HCT116 (cell line): ENCODE data around the gene CEP152. TPM values are rescaled to one million over a fixed set of nuclear protein-coding genes. Genes with fewer than 3 reads are reported as not detected.

Experiments used
- ATAC-seq: fragments of 200-7000 bp; cut with Tn5 transposase; 2 replicates; pipeline ENCODE4 v1.9.1; 2020; ENCODE audit warnings: mild to moderate bottlenecking, moderate library complexity
- BruUV-seq: library from RNA; stranded (reverse); fragments of 400-500 nt; replicated peaks from 2 replicates; lab custom pipeline; 2021; lab: Mats Ljungman, UMichigan
- CTCF ChIA-PET: fragments of 300-600 bp; sonication (Branson Sonifier 250); formaldehyde crosslinking; loops from one replicate; lab custom pipeline; 2021; ENCODE audit warnings: antibody characterized with exemption; lab: Charles Lee
- POLR2A ChIA-PET: fragments of 300-600, 350-600 bp; sonication (Branson Sonifier 250); formaldehyde crosslinking; loops from one replicate; lab custom pipeline; 2021; ENCODE audit warnings: antibody characterized with exemption; lab: Charles Lee
- RAD21 ChIA-PET, 2 experiments: fragments of 300-600 bp; sonication (Branson Sonifier 250); formaldehyde crosslinking; loops; one replicate each; lab custom pipeline; 2023; ENCODE audit warnings: low total read pairs in 2 of 2; ENCODE audit not compliant: uncharacterized antibody in 2 of 2, unreplicated experiment in 2 of 2, low non-redundant PET in 1 of 2; lab: Charles Lee
- DNase-seq: peaks from one replicate; pipeline ENCODE4 v3.0.0-alpha.2; 2010; ENCODE audit warnings: low read depth, low spot score
- H2AFZ ChIP-seq: fragments of 200-600 bp; shearing (Covaris generic), sonication (generic); 2 replicates; pipeline ENCODE4 v1.6.1; 2017; ENCODE audit warnings: low read depth, mixed run types, mixed read lengths, antibody characterized with exemption, low read length; ENCODE audit not compliant: poor library complexity, severe bottlenecking
- H3K27ac ChIP-seq: 2 replicates; pipeline ENCODE4 v1.5.1; 2012; ENCODE audit warnings: low read depth, low read length
- H3K27me3 ChIP-seq: fragments of 200-600 bp; sonication (generic); 2 replicates; pipeline ENCODE4 v1.6.1; 2016; ENCODE audit warnings: mixed run types, low read length, mixed read lengths; ENCODE audit not compliant: insufficient read depth
- H3K36me3 ChIP-seq, 2 experiments: fragments of 200-500 bp in 1 of 2; fragments of 200-600 bp in 1 of 2; sonication (Bioruptor generic) in 1 of 2; sonication (generic) in 1 of 2; 2 replicates each; pipeline versions ENCODE4 v1.5.1 to v1.6.1; 2014 to 2016; ENCODE audit warnings: low read length in 2 of 2, inconsistent platforms in 1 of 2, mixed read lengths in 1 of 2, mixed run types in 1 of 2; ENCODE audit not compliant: insufficient read depth in 2 of 2, control insufficient read depth in 1 of 2
- H3K4me1 ChIP-seq, 2 experiments: fragments of 200-600 bp in 1 of 2; sonication (generic) in 1 of 2; 2 replicates each; pipeline versions ENCODE4 v1.5.1 to v1.6.1; 2012 to 2017; ENCODE audit warnings: low read length in 2 of 2, inconsistent platforms in 1 of 2, mild to moderate bottlenecking in 1 of 2, mixed read lengths in 1 of 2, mixed run types in 1 of 2, moderate library complexity in 1 of 2; ENCODE audit not compliant: insufficient read depth in 2 of 2, control insufficient read depth in 1 of 2
- H3K4me2 ChIP-seq: fragments of 200-600 bp; sonication (generic); 2 replicates; pipeline ENCODE4 v1.6.1; 2017; ENCODE audit warnings: mixed run types, low read length, mixed read lengths
- H3K4me3 ChIP-seq, 2 experiments: fragments of 200-600 bp in 1 of 2; sonication (generic) in 1 of 2; replicated peaks in 1 of 2; 2 replicates each; pipeline ENCODE4 v1.5.1; 2011 to 2016; ENCODE audit warnings: low read length in 2 of 2, control low read depth in 1 of 2, low read depth in 1 of 2, mild to moderate bottlenecking in 1 of 2, mixed read lengths in 1 of 2, mixed run types in 1 of 2
- H3K79me2 ChIP-seq: fragments of 200-600 bp; sonication (generic); 2 replicates; pipeline ENCODE4 v1.6.1; 2017; ENCODE audit warnings: mild to moderate bottlenecking, mixed run types, low read length, moderate library complexity, mixed read lengths; ENCODE audit not compliant: insufficient read depth
- H3K9ac ChIP-seq: fragments of 200-600 bp; sonication (generic); 2 replicates; pipeline ENCODE4 v1.6.1; 2016; ENCODE audit warnings: low read length, mixed read lengths
- H3K9me2 ChIP-seq: fragments of 200-600 bp; sonication (generic), shearing (Covaris generic); 2 replicates; pipeline ENCODE4 v1.6.1; 2017; ENCODE audit warnings: mixed run types, mild to moderate bottlenecking, moderate library complexity; ENCODE audit not compliant: insufficient read depth
- H3K9me3 ChIP-seq, 2 experiments: fragments of 200-500 bp in 1 of 2; fragments of 200-600 bp in 1 of 2; sonication (Bioruptor generic) in 1 of 2; sonication (generic) in 1 of 2; 2 replicates each; pipeline ENCODE4 v1.6.1; 2014 to 2017; ENCODE audit warnings: low read length in 2 of 2, mixed read lengths in 2 of 2, inconsistent platforms in 1 of 2, low read depth in 1 of 2, mild to moderate bottlenecking in 1 of 2, mixed run types in 1 of 2, moderate library complexity in 1 of 2; ENCODE audit not compliant: control insufficient read depth in 1 of 2, insufficient read depth in 1 of 2
- H4K20me1 ChIP-seq: fragments of 200-600 bp; sonication (generic), shearing (Covaris generic); 2 replicates; pipeline ENCODE4 v1.6.1; 2017; ENCODE audit warnings: mixed run types, mild to moderate bottlenecking, moderate library complexity; ENCODE audit not compliant: insufficient read depth
- EZH2 ChIP-seq: fragments of 200-600 bp; sonication (generic); IDR thresholded peaks from 2 replicates; pipeline ENCODE4 v1.6.1; 2017; ENCODE audit warnings: antibody characterized with exemption, mixed run types
- FOSL1 ChIP-seq: IDR thresholded peaks from 2 replicates; pipeline ENCODE4 v1.6.1; 2012; ENCODE audit warnings: low read depth
- JUND ChIP-seq: IDR thresholded peaks from 2 replicates; pipeline ENCODE4 v1.6.1; 2012
- SRF ChIP-seq: IDR thresholded peaks from 2 replicates; pipeline ENCODE4 v1.6.1; 2012; ENCODE audit warnings: low read depth
- TCF7L2 ChIP-seq: IDR thresholded peaks from 2 replicates; pipeline ENCODE4 v1.7.0; 2011; ENCODE audit warnings: borderline replicate concordance, inconsistent platforms; ENCODE audit not compliant: insufficient read depth, insufficient read length; ENCODE audit errors: extremely low read depth
- YY1 ChIP-seq: IDR thresholded peaks from 2 replicates; pipeline ENCODE4 v1.6.1; 2011; ENCODE audit warnings: low read length, low read depth, moderate library complexity, mild to moderate bottlenecking; ENCODE audit not compliant: insufficient replicate concordance; ENCODE audit errors: extremely low read depth
- ZFX ChIP-seq: fragments of 450-650 bp; IDR thresholded peaks from 2 replicates; pipeline ENCODE4 v1.6.1; 2017
- ZNF274 ChIP-seq: fragments of 200-500 bp; sonication (Bioruptor generic); IDR thresholded peaks from 2 replicates; pipeline ENCODE4 v1.6.1; 2014; ENCODE audit warnings: mild to moderate bottlenecking, low read depth, low read length, inconsistent platforms
- intact Hi-C: fragments of 100-400 bp; cut with micrococcal nuclease; formaldehyde crosslinking; loops from 2 replicates; pipeline ENCODE4 v1.10.0; 2022
- total RNA-seq: library from RNA; stranded (reverse); gene quantifications from one replicate; pipeline ENCODE4 v1.2.1, GENCODE V29; 2021; ENCODE audit not compliant: unreplicated experiment
- TF ChIP-seq, protein P1 (sequence below): IDR thresholded peaks from 2 replicates; pipeline ENCODE4 v1.6.1; 2011; ENCODE audit warnings: mild to moderate bottlenecking, low read length, moderate library complexity; ENCODE audit not compliant: insufficient replicate concordance; ENCODE audit errors: extremely low read depth
- TF ChIP-seq, protein P2 (sequence below), 3 experiments: fragments of 200-600 bp in 1 of 3; sonication (generic) in 1 of 3; IDR thresholded peaks in 2 of 3; conservative IDR thresholded peaks in 1 of 3; 2 replicates each; pipeline ENCODE4 v1.5.1; 2012 to 2017; ENCODE audit warnings: low read depth in 2 of 3, low read length in 2 of 3, antibody characterized with exemption in 1 of 3, borderline replicate concordance in 1 of 3, control low read depth in 1 of 3, mild to moderate bottlenecking in 1 of 3, mixed read lengths in 1 of 3, mixed run types in 1 of 3, moderate library complexity in 1 of 3; ENCODE audit not compliant: insufficient read depth in 1 of 3
- TF ChIP-seq, protein P3 (sequence below): IDR thresholded peaks from 2 replicates; pipeline ENCODE4 v1.6.1; 2012; ENCODE audit warnings: low read depth

CEP152 gene
- total RNA-seq, 1 experiment from 2014 or later: 19.7 TPM

DNA sequence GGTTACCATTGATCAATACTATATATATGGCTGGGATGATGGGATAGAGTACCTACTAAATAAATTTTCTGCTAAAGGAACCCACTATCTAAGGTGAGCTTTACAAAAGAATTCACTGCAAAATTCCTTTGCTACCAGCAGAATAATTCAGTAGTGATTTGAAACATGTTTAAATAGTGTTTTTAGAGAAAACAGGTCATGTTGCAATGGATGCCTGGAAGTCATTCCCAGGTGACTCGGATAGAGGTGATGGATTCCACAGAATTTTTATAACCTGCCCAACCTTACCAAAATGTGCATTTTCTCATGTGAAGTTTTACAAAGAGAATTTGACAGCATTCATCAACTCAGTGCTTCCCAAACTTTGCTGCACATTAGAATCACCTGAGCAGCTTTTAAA, 53.2 kb downstream of the CEP152 start:
- no peak overlapping the region for H3K4me2 ChIP-seq

DNA sequence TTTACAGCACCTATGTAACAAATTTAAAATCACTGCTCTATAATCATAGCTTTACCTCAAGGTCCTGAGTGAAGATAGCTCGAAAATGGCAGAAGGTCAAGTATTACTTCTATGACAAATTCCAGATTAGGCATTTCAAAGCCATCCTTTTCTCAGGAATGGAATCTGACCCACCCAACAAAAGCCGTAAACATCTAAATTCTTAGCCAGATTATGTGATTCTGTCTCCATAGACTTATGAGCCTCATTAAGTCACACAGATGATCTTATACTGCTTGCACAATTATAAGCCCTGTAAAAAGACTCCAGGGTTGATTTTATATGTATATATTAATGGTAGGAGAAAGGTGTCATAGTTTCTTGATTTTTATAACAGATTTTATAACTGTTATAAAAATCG, 56.9 kb downstream of the CEP152 start:
- CTCF ChIA-PET: no interaction called here
- H3K9me2 ChIP-seq: no peaks in the 10 kb centered on the region
- no peak overlapping the region for H3K9ac ChIP-seq
- H4K20me1 ChIP-seq: no peaks in the 10 kb centered on the region
- no peak overlapping the region for H3K4me2 ChIP-seq
- intact Hi-C loops: no loop called here
- H3K27me3 ChIP-seq: no peaks in the 10 kb centered on the region
- RAD21 ChIA-PET: no interaction called here
- no peak overlapping the region for H3K27ac ChIP-seq
- no TSS peak for BruUV-seq
- DNase-seq (no peak), ATAC-seq (no peak)
- POLR2A ChIA-PET: no interaction called here
- H3K4me3 ChIP-seq: no peak overlapping the region
- H3K79me2 ChIP-seq: no peaks in the 10 kb centered on the region
- no peak overlapping the region for H2AFZ ChIP-seq
- no peaks in the 10 kb centered on the region for H3K4me1 ChIP-seq
- H3K36me3 ChIP-seq: 0 out of 4 replicates have a peak, but pooled peaks cover 3 to 13% of the 10 kb centered on the region in 2 experiments
- no peaks in the 10 kb centered on the region for H3K9me3 ChIP-seq
- TF ChIP-seq, protein P1, sequence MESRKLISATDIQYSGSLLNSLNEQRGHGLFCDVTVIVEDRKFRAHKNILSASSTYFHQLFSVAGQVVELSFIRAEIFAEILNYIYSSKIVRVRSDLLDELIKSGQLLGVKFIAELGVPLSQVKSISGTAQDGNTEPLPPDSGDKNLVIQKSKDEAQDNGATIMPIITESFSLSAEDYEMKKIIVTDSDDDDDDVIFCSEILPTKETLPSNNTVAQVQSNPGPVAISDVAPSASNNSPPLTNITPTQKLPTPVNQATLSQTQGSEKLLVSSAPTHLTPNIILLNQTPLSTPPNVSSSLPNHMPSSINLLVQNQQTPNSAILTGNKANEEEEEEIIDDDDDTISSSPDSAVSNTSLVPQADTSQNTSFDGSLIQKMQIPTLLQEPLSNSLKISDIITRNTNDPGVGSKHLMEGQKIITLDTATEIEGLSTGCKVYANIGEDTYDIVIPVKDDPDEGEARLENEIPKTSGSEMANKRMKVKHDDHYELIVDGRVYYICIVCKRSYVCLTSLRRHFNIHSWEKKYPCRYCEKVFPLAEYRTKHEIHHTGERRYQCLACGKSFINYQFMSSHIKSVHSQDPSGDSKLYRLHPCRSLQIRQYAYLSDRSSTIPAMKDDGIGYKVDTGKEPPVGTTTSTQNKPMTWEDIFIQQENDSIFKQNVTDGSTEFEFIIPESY: no peak
- TF ChIP-seq EZH2: no peak
- TF ChIP-seq, protein P2, sequence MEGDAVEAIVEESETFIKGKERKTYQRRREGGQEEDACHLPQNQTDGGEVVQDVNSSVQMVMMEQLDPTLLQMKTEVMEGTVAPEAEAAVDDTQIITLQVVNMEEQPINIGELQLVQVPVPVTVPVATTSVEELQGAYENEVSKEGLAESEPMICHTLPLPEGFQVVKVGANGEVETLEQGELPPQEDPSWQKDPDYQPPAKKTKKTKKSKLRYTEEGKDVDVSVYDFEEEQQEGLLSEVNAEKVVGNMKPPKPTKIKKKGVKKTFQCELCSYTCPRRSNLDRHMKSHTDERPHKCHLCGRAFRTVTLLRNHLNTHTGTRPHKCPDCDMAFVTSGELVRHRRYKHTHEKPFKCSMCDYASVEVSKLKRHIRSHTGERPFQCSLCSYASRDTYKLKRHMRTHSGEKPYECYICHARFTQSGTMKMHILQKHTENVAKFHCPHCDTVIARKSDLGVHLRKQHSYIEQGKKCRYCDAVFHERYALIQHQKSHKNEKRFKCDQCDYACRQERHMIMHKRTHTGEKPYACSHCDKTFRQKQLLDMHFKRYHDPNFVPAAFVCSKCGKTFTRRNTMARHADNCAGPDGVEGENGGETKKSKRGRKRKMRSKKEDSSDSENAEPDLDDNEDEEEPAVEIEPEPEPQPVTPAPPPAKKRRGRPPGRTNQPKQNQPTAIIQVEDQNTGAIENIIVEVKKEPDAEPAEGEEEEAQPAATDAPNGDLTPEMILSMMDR (IDR thresholded peaks at IDR 0.05 in 2 of 3, conservative IDR thresholded peaks at IDR 0.05 in 1 of 3; ENCODE audit: borderline replicate concordance in 1 of 3, insufficient read depth in 1 of 3, low read depth in 2 of 3, low read length in 2 of 3): no peak
- TF ChIP-seq FOSL1: no peak
- TF ChIP-seq YY1: no peak
- no peak for TF ChIP-seq ZNF274
- no peak for TF ChIP-seq JUND
- TF ChIP-seq SRF: no peak

More for the DNA sequence above, 53.2 kb downstream of the CEP152 start:
- Histone ChIP-seq H3K9me3 (no peaks in the 10 kb centered on the region), H3K27me3 (no peaks in the 10 kb centered on the region), H3K79me2 (no peaks in the 10 kb centered on the region), H3K4me1 (no peaks in the 10 kb centered on the region), H3K9me2 (no peaks in the 10 kb centered on the region), H3K9ac (no peak overlapping the region), H3K36me3 (0 out of 4 replicates have a peak, but pooled peaks cover 0 to 18% of the 10 kb centered on the region in 2 experiments), H4K20me1 (no peaks in the 10 kb centered on the region), H2AFZ (no peak overlapping the region), H3K4me3 (no peak overlapping the region), H3K27ac (no peak overlapping the region)
- TF ChIP-seq EZH2 (no peak), FOSL1 (no peak), ZFX (no peak), TCF7L2 (no peak)
- TF ChIP-seq, protein P3, sequence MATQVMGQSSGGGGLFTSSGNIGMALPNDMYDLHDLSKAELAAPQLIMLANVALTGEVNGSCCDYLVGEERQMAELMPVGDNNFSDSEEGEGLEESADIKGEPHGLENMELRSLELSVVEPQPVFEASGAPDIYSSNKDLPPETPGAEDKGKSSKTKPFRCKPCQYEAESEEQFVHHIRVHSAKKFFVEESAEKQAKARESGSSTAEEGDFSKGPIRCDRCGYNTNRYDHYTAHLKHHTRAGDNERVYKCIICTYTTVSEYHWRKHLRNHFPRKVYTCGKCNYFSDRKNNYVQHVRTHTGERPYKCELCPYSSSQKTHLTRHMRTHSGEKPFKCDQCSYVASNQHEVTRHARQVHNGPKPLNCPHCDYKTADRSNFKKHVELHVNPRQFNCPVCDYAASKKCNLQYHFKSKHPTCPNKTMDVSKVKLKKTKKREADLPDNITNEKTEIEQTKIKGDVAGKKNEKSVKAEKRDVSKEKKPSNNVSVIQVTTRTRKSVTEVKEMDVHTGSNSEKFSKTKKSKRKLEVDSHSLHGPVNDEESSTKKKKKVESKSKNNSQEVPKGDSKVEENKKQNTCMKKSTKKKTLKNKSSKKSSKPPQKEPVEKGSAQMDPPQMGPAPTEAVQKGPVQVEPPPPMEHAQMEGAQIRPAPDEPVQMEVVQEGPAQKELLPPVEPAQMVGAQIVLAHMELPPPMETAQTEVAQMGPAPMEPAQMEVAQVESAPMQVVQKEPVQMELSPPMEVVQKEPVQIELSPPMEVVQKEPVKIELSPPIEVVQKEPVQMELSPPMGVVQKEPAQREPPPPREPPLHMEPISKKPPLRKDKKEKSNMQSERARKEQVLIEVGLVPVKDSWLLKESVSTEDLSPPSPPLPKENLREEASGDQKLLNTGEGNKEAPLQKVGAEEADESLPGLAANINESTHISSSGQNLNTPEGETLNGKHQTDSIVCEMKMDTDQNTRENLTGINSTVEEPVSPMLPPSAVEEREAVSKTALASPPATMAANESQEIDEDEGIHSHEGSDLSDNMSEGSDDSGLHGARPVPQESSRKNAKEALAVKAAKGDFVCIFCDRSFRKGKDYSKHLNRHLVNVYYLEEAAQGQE: no peak
- no peak for ATAC-seq
- ChIA-PET POLR2A (no interaction called here), CTCF (no interaction called here), RAD21 (no interaction called here)
- DNase-seq: no peak
- no TSS peak for BruUV-seq
- intact Hi-C loops: no loop called here
